Thyroid gland (tissue), 4 donors: ENCODE results near the gene PSMD6. TPM values are rescaled to one million over a fixed set of nuclear protein-coding genes. Genes with fewer than 3 reads are reported as not detected.

Experiments used
- DNase-seq, 2 donors: peaks; one replicate each; pipeline ENCODE4 v3.0.0-alpha.2; 2019
- H3K27ac ChIP-seq, 3 donors: fragments of 200-600 bp; sonication (generic); 1 replicate in 2 of 3; 2 replicates in 1 of 3; pipeline ENCODE4 v1.5.1; 2016 to 2019; ENCODE audit warnings: mild to moderate bottlenecking in 1 of 3, moderate library complexity in 1 of 3
- H3K27me3 ChIP-seq: fragments of 200-600 bp; sonication (generic); one replicate; pipeline ENCODE4 v1.5.1; 2019
- H3K36me3 ChIP-seq, 2 donors: fragments of 200-600 bp; sonication (generic); one replicate each; pipeline ENCODE4 v1.5.1; 2016 to 2019
- H3K4me1 ChIP-seq, 2 donors: fragments of 200-600 bp; sonication (generic); one replicate each; pipeline ENCODE4 v1.5.1; 2017 to 2019
- H3K4me3 ChIP-seq, 3 donors: fragments of 200-600 bp; sonication (generic); replicated peaks in 1 of 3; 1 replicate in 2 of 3; 2 replicates in 1 of 3; pipeline ENCODE4 v1.5.1; 2016; ENCODE audit warnings: mild to moderate bottlenecking in 1 of 3
- H3K9me3 ChIP-seq: fragments of 200-600 bp; sonication (generic); one replicate; pipeline ENCODE4 v1.5.1; 2017
- CTCF ChIP-seq, 6 experiments: fragments of 200-600 bp in 3 of 6; fragments of 450-650 bp in 3 of 6; sonication (generic) in 3 of 6; IDR thresholded peaks; one replicate each; pipeline ENCODE4 v1.5.1; 2016 to 2019; ENCODE audit warnings: antibody characterized with exemption in 6 of 6, mild to moderate bottlenecking in 2 of 6, inconsistent platforms in 1 of 6, moderate library complexity in 1 of 6
- POLR2A ChIP-seq, 2 donors: fragments of 450-650 bp; IDR thresholded peaks; one replicate each; pipeline ENCODE4 v1.6.1; 2017; ENCODE audit warnings: antibody characterized with exemption in 2 of 2, mild to moderate bottlenecking in 2 of 2, moderate library complexity in 1 of 2
- WGBS, 2 donors: methylation state at CpG; one replicate each; pipeline ENCODE4 v1.1.5; 2017; 5-methylcytosine and 5-hydroxymethylcytosine counted together
- intact Hi-C: fragments of 100-400 bp; cut with DNase I; formaldehyde crosslinking; loops from one replicate; pipeline ENCODE4 v1.15.1; 2023
- total RNA-seq, 4 donors: library from RNA; depleted of rRNA; stranded (reverse); fragments of >200 nt; gene quantifications; one replicate each; pipeline ENCODE4 v1.2.3, GENCODE V29; 2016

The PSMD6 gene
- total RNA-seq, 4 donors from 2014 or later, result 64.1 to 116 (median 75.3) TPM

- Histone ChIP-seq H3K27ac (no peak overlapping the region), H3K4me1 (no peaks in the 10 kb centered on the region), H3K36me3 (peaks cover 56 to 57% of the 10 kb centered on the region in 2 donors), H3K4me3 (no peak overlapping the region), H3K27me3 (no peaks in the 10 kb centered on the region), H3K9me3 (no peaks in the 10 kb centered on the region)
- TF ChIP-seq POLR2A (IDR thresholded peaks at IDR 0.05) (no peak), CTCF (IDR thresholded peaks at IDR 0.05) (no peak)
- WGBS, 2 donors, result 83 to 88% methylated on average over 5 of the region's 5 CpGs
- no peak for DNase-seq
- intact Hi-C loops, result no loop called here
Measured at GRCh38 chr3:64011685-64012084, 11.6 kb downstream of the PSMD6 start.

DNA sequence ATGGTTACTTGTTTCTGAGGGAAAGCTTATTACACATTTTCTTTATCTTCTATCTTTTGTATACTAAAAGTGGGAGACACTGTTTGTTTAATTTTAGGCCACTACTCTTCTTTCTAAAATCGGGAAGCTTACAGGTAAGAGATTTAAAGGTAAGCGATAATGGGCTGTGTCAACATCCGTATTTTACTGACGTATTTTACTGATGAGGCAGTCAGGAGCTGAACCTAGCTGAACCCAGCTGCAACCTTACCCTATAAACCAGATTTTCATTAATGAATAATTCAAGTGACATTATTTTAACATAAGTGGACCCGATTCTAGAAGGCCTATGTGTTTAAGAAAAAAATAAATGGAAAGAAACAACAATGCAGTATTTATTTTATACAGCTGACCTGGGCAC, 13.1 kb downstream of the PSMD6 start:
- Histone ChIP-seq H3K36me3 (peaks cover 59 to 65% of the 10 kb centered on the region in 2 donors), H3K4me3 (no peak overlapping the region), H3K9me3 (no peaks in the 10 kb centered on the region), H3K4me1 (no peaks in the 10 kb centered on the region), H3K27me3 (no peaks in the 10 kb centered on the region), H3K27ac (no peak overlapping the region)
- intact Hi-C loops, result no loop called here
- TF ChIP-seq CTCF (IDR thresholded peaks at IDR 0.05) (no peak), POLR2A (IDR thresholded peaks at IDR 0.05) (no peak)
- 92 to 95% methylated on average over 5 of the region's 5 CpGs for WGBS, 2 donors
- DNase-seq, result no peak

- no peak for DNase-seq
- H3K9me3 ChIP-seq, result no peaks in the 10 kb centered on the region
- no peak overlapping the region for H3K4me3 ChIP-seq
- no peak overlapping the region for H3K27ac ChIP-seq
- H3K27me3 ChIP-seq, result no peaks in the 10 kb centered on the region
- no peaks in the 10 kb centered on the region for H3K4me1 ChIP-seq
- TF ChIP-seq POLR2A (IDR thresholded peaks at IDR 0.05), result no peak
- no peak for TF ChIP-seq CTCF (IDR thresholded peaks at IDR 0.05)
- peaks cover 53 to 65% of the 10 kb centered on the region in 2 donors for H3K36me3 ChIP-seq
- WGBS, 2 donors, result 82 to 96% methylated on average over 7 of the region's 7 CpGs
- intact Hi-C loops, result no loop called here
Measured at GRCh38 chr3:64009528-64009927, 13.8 kb downstream of the PSMD6 start.

DNA sequence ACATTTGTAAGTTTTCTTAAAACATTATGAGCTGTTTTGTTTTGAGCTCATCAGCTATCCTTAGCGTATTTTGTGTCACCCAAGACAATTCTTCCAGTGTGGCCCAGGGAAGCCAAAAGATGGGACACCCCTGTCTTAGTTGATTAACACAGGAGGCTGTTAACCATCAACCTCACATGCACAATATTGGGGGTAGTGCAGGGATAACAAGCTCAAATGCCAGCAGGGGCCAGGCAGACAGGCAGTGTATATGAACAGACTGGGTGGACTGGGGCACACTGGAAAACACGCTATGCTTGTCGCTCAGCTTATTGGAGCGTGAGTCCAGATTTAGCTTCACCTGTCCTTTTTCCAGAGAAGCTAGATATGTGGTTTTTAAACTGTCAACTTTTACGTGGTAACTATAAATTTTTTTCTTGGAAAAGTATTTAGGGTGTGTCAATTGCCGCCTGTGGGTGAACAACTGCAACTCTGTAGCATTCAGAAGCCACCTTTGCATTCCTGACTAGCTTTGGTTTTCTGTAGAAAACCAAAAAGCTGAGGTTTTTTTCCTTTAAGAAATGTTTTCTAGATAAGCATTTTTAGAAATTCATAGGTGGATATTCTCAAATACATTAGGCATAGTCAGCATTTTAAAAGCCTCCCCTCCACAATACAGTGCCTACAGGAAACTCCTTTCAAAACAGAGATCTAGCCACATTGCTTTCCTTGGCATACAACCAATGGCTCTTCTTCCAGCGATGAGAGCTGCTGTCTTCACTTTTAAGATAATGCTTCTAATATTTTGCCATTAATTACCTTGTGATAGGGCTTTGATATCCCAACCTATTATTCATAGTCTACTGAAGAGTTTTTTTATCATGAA, 14.6 kb downstream of the PSMD6 start:
- H3K36me3 ChIP-seq, result peaks cover 49 to 65% of the 10 kb centered on the region in 2 donors
- DNase-seq, result no peak
- H3K4me1 ChIP-seq, result no peaks in the 10 kb centered on the region
- no peaks in the 10 kb centered on the region for H3K27me3 ChIP-seq
- H3K4me3 ChIP-seq, result no peak overlapping the region
- WGBS, 2 donors, result 83 to 89% methylated on average over 7 of the region's 7 CpGs
- intact Hi-C loops, result no loop called here
- H3K9me3 ChIP-seq, result no peaks in the 10 kb centered on the region
- TF ChIP-seq CTCF (IDR thresholded peaks at IDR 0.05), result no peak
- TF ChIP-seq POLR2A (IDR thresholded peaks at IDR 0.05), result no peak
- no peak overlapping the region for H3K27ac ChIP-seq

GRCh38 chr3:64008017-64008416, 15.3 kb downstream of the PSMD6 start:
- H3K27ac ChIP-seq, result no peak overlapping the region
- intact Hi-C loops, result no loop called here
- H3K4me1 ChIP-seq, result no peaks in the 10 kb centered on the region
- H3K36me3 ChIP-seq, result peaks cover 43 to 59% of the 10 kb centered on the region in 2 donors
- H3K4me3 ChIP-seq, result no peak overlapping the region
- H3K9me3 ChIP-seq, result no peaks in the 10 kb centered on the region
- no peaks in the 10 kb centered on the region for H3K27me3 ChIP-seq
- no peak for DNase-seq
- 88 to 93% methylated on average over 2 of the region's 2 CpGs for WGBS, 2 donors
- TF ChIP-seq CTCF (IDR thresholded peaks at IDR 0.05), result no peak
- no peak for TF ChIP-seq POLR2A (IDR thresholded peaks at IDR 0.05)
